RWPE1 (cell line): ENCODE results near the gene HTT.

Experiments
- CTCF ChIA-PET: fragments of 350-600 bp; sonication (Branson Sonifier 250); formaldehyde crosslinking; extraction: SDS; loops from one replicate; lab custom pipeline; 2021; lab: Yijun Ruan, JAX
- POLR2A ChIA-PET: fragments of 400-600 bp; formaldehyde crosslinking; extraction: SDS; loops from one replicate; lab custom pipeline; 2020; ENCODE audit warnings: antibody characterized with exemption; ENCODE audit not compliant: low non-redundant PET; lab: Yijun Ruan, JAX
- DNase-seq: peaks from one replicate; pipeline ENCODE4 v3.0.0; 2012; ENCODE audit warnings: low spot score
- H3K27ac ChIP-seq: fragments of 450-650 bp; 2 replicates; pipeline ENCODE4 v1.5.1; 2017
- TF ChIP-seq, protein P1 (sequence below): fragments of 450-650 bp; conservative IDR thresholded peaks from 2 replicates; pipeline ENCODE4 v1.5.1; 2017; ENCODE audit warnings: low read depth, mild to moderate bottlenecking

HTT gene

GRCh38 chr4:3124070-3124767 is 49.7 kb downstream of the HTT start:
- no peak for DNase-seq
- ChIA-PET POLR2A (no interaction called here), CTCF (no interaction called here)
- TF ChIP-seq, protein P1, sequence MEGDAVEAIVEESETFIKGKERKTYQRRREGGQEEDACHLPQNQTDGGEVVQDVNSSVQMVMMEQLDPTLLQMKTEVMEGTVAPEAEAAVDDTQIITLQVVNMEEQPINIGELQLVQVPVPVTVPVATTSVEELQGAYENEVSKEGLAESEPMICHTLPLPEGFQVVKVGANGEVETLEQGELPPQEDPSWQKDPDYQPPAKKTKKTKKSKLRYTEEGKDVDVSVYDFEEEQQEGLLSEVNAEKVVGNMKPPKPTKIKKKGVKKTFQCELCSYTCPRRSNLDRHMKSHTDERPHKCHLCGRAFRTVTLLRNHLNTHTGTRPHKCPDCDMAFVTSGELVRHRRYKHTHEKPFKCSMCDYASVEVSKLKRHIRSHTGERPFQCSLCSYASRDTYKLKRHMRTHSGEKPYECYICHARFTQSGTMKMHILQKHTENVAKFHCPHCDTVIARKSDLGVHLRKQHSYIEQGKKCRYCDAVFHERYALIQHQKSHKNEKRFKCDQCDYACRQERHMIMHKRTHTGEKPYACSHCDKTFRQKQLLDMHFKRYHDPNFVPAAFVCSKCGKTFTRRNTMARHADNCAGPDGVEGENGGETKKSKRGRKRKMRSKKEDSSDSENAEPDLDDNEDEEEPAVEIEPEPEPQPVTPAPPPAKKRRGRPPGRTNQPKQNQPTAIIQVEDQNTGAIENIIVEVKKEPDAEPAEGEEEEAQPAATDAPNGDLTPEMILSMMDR, result no peak
- no peak overlapping the region for H3K27ac ChIP-seq

GRCh38 chr4:3127112-3127511 is 52.6 kb downstream of the HTT start:
- TF ChIP-seq, protein P1, result no peak
- CTCF ChIA-PET, result interaction anchor here (0.5 kb wide), 1 partner anchor 42 kb away, joined by 4 read pairs; no protein-coding TSS in a partner anchor
- no peak for DNase-seq
- H3K27ac ChIP-seq, result no peak overlapping the region
- POLR2A ChIA-PET, result no interaction called here

GRCh38 chr4:3128058-3128457 is 53.6 kb downstream of the HTT start:
- no peak overlapping the region for H3K27ac ChIP-seq
- CTCF ChIA-PET, result no interaction called here
- POLR2A ChIA-PET, result no interaction called here
- no peak for DNase-seq
- TF ChIP-seq, protein P1, result no peak

GRCh38 chr4:3128976-3129375 is 54.5 kb downstream of the HTT start:
- TF ChIP-seq, protein P1, result no peak
- ChIA-PET CTCF (interaction anchor here (0.6 to 1.0 kb wide), 2 partner anchors 12 to 1580 kb away, joined by 3 to 4 read pairs; no protein-coding TSS in a partner anchor), POLR2A (no interaction called here)
- DNase-seq, result no peak
- no peak overlapping the region for H3K27ac ChIP-seq

DNA sequence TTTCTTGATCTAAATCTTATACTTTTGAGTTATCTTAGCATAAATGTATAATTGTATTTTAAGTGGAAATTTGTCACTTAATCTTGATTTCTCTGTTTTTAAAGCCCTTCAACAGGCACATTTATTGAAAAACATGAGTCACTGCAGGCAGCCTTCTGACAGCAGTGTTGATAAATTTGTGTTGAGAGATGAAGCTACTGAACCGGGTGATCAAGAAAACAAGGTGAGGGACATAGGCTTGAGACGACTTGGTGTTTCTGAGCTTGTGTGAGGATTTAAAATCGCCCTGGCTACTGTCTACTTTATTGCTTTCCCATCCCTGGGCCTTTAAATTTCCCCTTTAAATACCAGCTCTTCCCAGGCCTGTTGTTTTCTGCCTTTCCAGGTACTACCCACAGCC is 55.7 kb downstream of the HTT start:
- CTCF ChIA-PET, result interaction anchor here (0.6 kb wide), 1 partner anchor 23 kb away, joined by 4 read pairs; no protein-coding TSS in a partner anchor
- TF ChIP-seq, protein P1, result no peak
- POLR2A ChIA-PET, result no interaction called here
- no peak for DNase-seq
- no peak overlapping the region for H3K27ac ChIP-seq

GRCh38 chr4:3130826-3131225 is 56.3 kb downstream of the HTT start:
- DNase-seq, result no peak
- ChIA-PET CTCF (no interaction called here), POLR2A (no interaction called here)
- TF ChIP-seq, protein P1, result no peak
- H3K27ac ChIP-seq, result no peak overlapping the region
